H9 (cell line): ENCODE data around the gene FAM149B1. TPM values are rescaled to one million over a fixed set of nuclear protein-coding genes. Genes with fewer than 3 reads are reported as not detected.

Experiments used
- DNase-seq: peaks from one replicate; pipeline ENCODE4 v3.0.0-alpha.2; 2017
- H2AFZ ChIP-seq: one replicate; pipeline ENCODE4 v1.6.1; 2013; ENCODE audit warnings: mild to moderate bottlenecking, low read length, control low read depth, moderate library complexity
- H2AK5ac ChIP-seq: 2 replicates; pipeline ENCODE4 v1.6.1; 2013; ENCODE audit warnings: low read length, control low read depth, mixed read lengths; ENCODE audit not compliant: insufficient read length
- H2BK120ac ChIP-seq: one replicate; pipeline ENCODE4 v1.6.1; 2013; ENCODE audit warnings: low read depth, mild to moderate bottlenecking, low read length, control low read depth, inconsistent platforms; ENCODE audit not compliant: poor library complexity, severe bottlenecking
- H2BK12ac ChIP-seq: 2 replicates; pipeline ENCODE4 v1.6.1; 2013; ENCODE audit warnings: low read length, control low read depth, mixed read lengths, low read depth; ENCODE audit not compliant: insufficient read length
- H2BK15ac ChIP-seq: 2 replicates; pipeline ENCODE4 v1.6.1; 2013; ENCODE audit warnings: low read depth, low read length, control low read depth
- H2BK20ac ChIP-seq: one replicate; pipeline ENCODE4 v1.6.1; 2013; ENCODE audit warnings: low read depth, mild to moderate bottlenecking, low read length, control low read depth, inconsistent platforms; ENCODE audit not compliant: poor library complexity, severe bottlenecking
- H2BK5ac ChIP-seq: 2 replicates; pipeline ENCODE4 v1.6.1; 2013; ENCODE audit warnings: low read length, control low read depth, mixed read lengths; ENCODE audit not compliant: insufficient read length
- H3K14ac ChIP-seq: 2 replicates; pipeline ENCODE4 v1.6.1; 2013; ENCODE audit warnings: low read length, control low read depth; ENCODE audit not compliant: insufficient read depth
- H3K18ac ChIP-seq: 2 replicates; pipeline ENCODE4 v1.6.1; 2013; ENCODE audit warnings: low read depth, mild to moderate bottlenecking, mixed read lengths, low read length, control low read depth; ENCODE audit not compliant: insufficient read length
- H3K23ac ChIP-seq: 2 replicates; pipeline ENCODE4 v1.6.1; 2013; ENCODE audit warnings: low read length, control low read depth, mixed read lengths, low read depth; ENCODE audit not compliant: insufficient read length
- H3K23me2 ChIP-seq: 2 replicates; pipeline ENCODE4 v1.6.1; 2013; ENCODE audit warnings: low read depth, mild to moderate bottlenecking, mixed read lengths, low read length, control low read depth; ENCODE audit not compliant: insufficient read length, poor library complexity, severe bottlenecking
- H3K27ac ChIP-seq: 2 replicates; pipeline ENCODE4 v1.5.1; 2013; ENCODE audit warnings: low read length, control low read depth, mixed read lengths, low read depth; ENCODE audit not compliant: insufficient read length
- H3K27me3 ChIP-seq: 2 replicates; pipeline ENCODE4 v1.6.1; 2013; ENCODE audit warnings: low read length, control low read depth, inconsistent platforms; ENCODE audit not compliant: insufficient read depth
- H3K4ac ChIP-seq: 2 replicates; pipeline ENCODE4 v1.6.1; 2013; ENCODE audit warnings: low read depth, mild to moderate bottlenecking, control low read depth, inconsistent platforms, low read length, moderate library complexity
- H3K4me1 ChIP-seq: 2 replicates; pipeline ENCODE4 v1.6.1; 2013; ENCODE audit warnings: low read length, control low read depth, inconsistent platforms; ENCODE audit not compliant: insufficient read depth
- H3K4me2 ChIP-seq: 2 replicates; pipeline ENCODE4 v1.6.1; 2013; ENCODE audit warnings: low read length, control low read depth, mixed read lengths; ENCODE audit not compliant: insufficient read length, insufficient read depth
- H3K56ac ChIP-seq: 2 replicates; pipeline ENCODE4 v1.6.1; 2013; ENCODE audit warnings: low read depth, mild to moderate bottlenecking, mixed read lengths, low read length, control low read depth; ENCODE audit not compliant: insufficient read length
- H3K79me1 ChIP-seq: 2 replicates; pipeline ENCODE4 v1.6.1; 2013; ENCODE audit warnings: low read depth, mild to moderate bottlenecking, moderate library complexity, low read length, control low read depth, inconsistent platforms; ENCODE audit not compliant: insufficient read depth, poor library complexity, severe bottlenecking
- H3K79me2 ChIP-seq: 2 replicates; pipeline ENCODE4 v1.6.1; 2013; ENCODE audit warnings: low read length, control low read depth, inconsistent platforms; ENCODE audit not compliant: insufficient read depth
- H3K9ac ChIP-seq: 2 replicates; pipeline ENCODE4 v1.6.1; 2013; ENCODE audit warnings: low read length, control low read depth, mixed read lengths; ENCODE audit not compliant: insufficient read length; ENCODE audit errors: extremely low read depth
- H3K9me3 ChIP-seq: one replicate; pipeline ENCODE4 v1.6.1; 2013; ENCODE audit warnings: low read depth, low read length, inconsistent platforms; ENCODE audit not compliant: control insufficient read depth
- H3T11ph ChIP-seq: one replicate; pipeline ENCODE4 v1.6.1; 2013; ENCODE audit warnings: mild to moderate bottlenecking, low read length, control low read depth, inconsistent platforms
- H4K20me1 ChIP-seq: one replicate; pipeline ENCODE4 v1.6.1; 2013; ENCODE audit not compliant: control insufficient read depth, insufficient read length, insufficient read depth
- H4K5ac ChIP-seq: 2 replicates; pipeline ENCODE4 v1.6.1; 2013; ENCODE audit warnings: low read depth, mild to moderate bottlenecking, mixed read lengths, low read length, control low read depth; ENCODE audit not compliant: insufficient read length
- H4K8ac ChIP-seq: replicated peaks from 2 replicates; pipeline ENCODE4 v1.6.1; 2013; ENCODE audit warnings: low read length, control low read depth, mixed read lengths, low read depth; ENCODE audit not compliant: insufficient read length
- H4K91ac ChIP-seq: 2 replicates; pipeline ENCODE4 v1.6.1; 2013; ENCODE audit warnings: low read depth, mild to moderate bottlenecking, moderate library complexity, mixed read lengths, low read length, control low read depth; ENCODE audit not compliant: insufficient read length
- H3K27ac Mint-ChIP-seq, 3 experiments: 2 replicates in 2 of 3; 3 replicates in 1 of 3; pipeline ENCODE4 v1.8.0; 2020 to 2021; ENCODE audit warnings: mixed read lengths in 3 of 3, mild to moderate bottlenecking in 1 of 3, moderate library complexity in 1 of 3
- H3K27me3 Mint-ChIP-seq: 2 replicates; pipeline ENCODE4 v1.8.0; 2021; ENCODE audit warnings: low read depth, mild to moderate bottlenecking, moderate library complexity, mixed read lengths
- H3K36me3 Mint-ChIP-seq, 3 experiments: 2 replicates in 2 of 3; 3 replicates in 1 of 3; pipeline ENCODE4 v1.8.0; 2020 to 2021; ENCODE audit warnings: low read depth in 3 of 3, mixed read lengths in 3 of 3; ENCODE audit not compliant: insufficient read depth in 1 of 3
- H3K4me1 Mint-ChIP-seq, 2 experiments: 2 replicates each; pipeline ENCODE4 v1.8.0; 2020; ENCODE audit warnings: mixed read lengths in 2 of 2
- H3K4me3 Mint-ChIP-seq, 2 experiments: 2 replicates in 1 of 2; 3 replicates in 1 of 2; pipeline ENCODE4 v1.8.0; 2020 to 2021; ENCODE audit warnings: mild to moderate bottlenecking in 2 of 2, mixed read lengths in 2 of 2, moderate library complexity in 1 of 2
- H3K9me3 Mint-ChIP-seq, 2 experiments: 2 replicates in 1 of 2; 3 replicates in 1 of 2; pipeline ENCODE4 v1.8.0; 2020; ENCODE audit warnings: mild to moderate bottlenecking in 2 of 2, mixed read lengths in 2 of 2, moderate library complexity in 1 of 2
- CTCF ChIP-seq: fragments of 200-600 bp; sonication (generic); conservative IDR thresholded peaks from 3 replicates; pipeline ENCODE4 v1.8.0; 2021; ENCODE audit warnings: antibody characterized with exemption, mild to moderate bottlenecking
- total RNA-seq: library from RNA; stranded (reverse); gene quantifications from 2 replicates; pipeline ENCODE4 v1.2.1, GENCODE V29; 2021

Gene FAM149B1
- total RNA-seq, 1 experiment from 2014 or later = 17.9 TPM

DNA sequence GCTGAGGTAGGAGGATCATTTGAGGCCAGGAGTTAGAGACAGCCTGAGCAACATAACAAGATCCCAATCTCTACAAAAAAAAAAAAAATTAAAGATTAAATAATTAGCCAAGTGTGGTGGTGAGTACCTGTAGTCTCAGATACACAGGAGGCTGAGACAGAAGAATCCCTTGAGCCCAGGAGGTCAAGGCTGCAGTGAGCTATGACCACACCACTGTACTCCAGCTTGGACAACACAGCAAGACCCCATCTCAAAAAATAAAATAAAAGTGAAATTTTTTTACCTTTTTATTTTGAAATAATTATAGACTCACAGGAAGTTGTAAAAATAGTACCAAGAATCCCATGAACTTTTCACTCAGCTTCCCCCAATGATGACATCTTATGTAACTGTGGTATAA, 4.9 kb downstream of the FAM149B1 start:
- no peak overlapping the region for H3K27ac ChIP-seq
- no peak overlapping the region for H3K18ac ChIP-seq
- H3K36me3 Mint-ChIP-seq = peaks cover 0 to 15% (median 7%) of the 10 kb centered on the region in 3 experiments; a peak in 6 of 7 replicates
- no peak overlapping the region for H2BK120ac ChIP-seq
- no peak overlapping the region for H4K5ac ChIP-seq
- H3K23me2 ChIP-seq = peaks cover 4% of the 10 kb centered on the region
- H4K20me1 ChIP-seq = no peaks in the 10 kb centered on the region
- H3K4me1 ChIP-seq = no peaks in the 10 kb centered on the region
- no peaks in the 10 kb centered on the region for H3K9me3 ChIP-seq
- no peak overlapping the region for H3K14ac ChIP-seq
- no peak overlapping the region for H3K4me2 ChIP-seq
- no peak overlapping the region for H2BK5ac ChIP-seq
- no peak overlapping the region for H3K4me3 Mint-ChIP-seq
- H3K79me1 ChIP-seq = no peaks in the 10 kb centered on the region
- no peak overlapping the region for H3K4ac ChIP-seq
- H4K91ac ChIP-seq = no peak overlapping the region
- TF ChIP-seq CTCF = no peak
- no peak overlapping the region for H2AK5ac ChIP-seq
- H2BK15ac ChIP-seq = no peak overlapping the region
- H2BK20ac ChIP-seq = no peak overlapping the region
- no peak for DNase-seq
- H3K27ac Mint-ChIP-seq = no peak overlapping the region
- H3T11ph ChIP-seq = no peak overlapping the region
- no peak overlapping the region for H4K8ac ChIP-seq
- H3K9me3 Mint-ChIP-seq = peaks cover 0 to 3% of the 10 kb centered on the region in 2 experiments; a peak in 1 of 5 replicates
- no peak overlapping the region for H3K56ac ChIP-seq
- H3K27me3 Mint-ChIP-seq = no peaks in the 10 kb centered on the region
- no peaks in the 10 kb centered on the region for H3K79me2 ChIP-seq
- H3K4me1 Mint-ChIP-seq = peaks cover 4% of the 10 kb centered on the region in 2 experiments; a peak in 3 of 4 replicates
- H3K9ac ChIP-seq = no peak overlapping the region
- no peaks in the 10 kb centered on the region for H3K27me3 ChIP-seq
- H2BK12ac ChIP-seq = no peak overlapping the region
- no peak overlapping the region for H3K23ac ChIP-seq
- H2AFZ ChIP-seq = no peak overlapping the region
